NCI-H2081 treated with DMSO at 0.1 percent for 48 hours (cell line): ENCODE results near the gene RTL10.
A peak's percentile ranks its signal among the peaks of the same experiment; 100 is the strongest.
"Not testable (repeated sequence)": the region's sequence is repeated elsewhere in the genome, so short reads cannot be mapped to it uniquely, and the experiment has no call there.

Experiments
- DNase-seq: peaks from one replicate; lab custom pipeline; 2025; lab: John Stamatoyannopoulos, UW

The RTL10 gene

DNA sequence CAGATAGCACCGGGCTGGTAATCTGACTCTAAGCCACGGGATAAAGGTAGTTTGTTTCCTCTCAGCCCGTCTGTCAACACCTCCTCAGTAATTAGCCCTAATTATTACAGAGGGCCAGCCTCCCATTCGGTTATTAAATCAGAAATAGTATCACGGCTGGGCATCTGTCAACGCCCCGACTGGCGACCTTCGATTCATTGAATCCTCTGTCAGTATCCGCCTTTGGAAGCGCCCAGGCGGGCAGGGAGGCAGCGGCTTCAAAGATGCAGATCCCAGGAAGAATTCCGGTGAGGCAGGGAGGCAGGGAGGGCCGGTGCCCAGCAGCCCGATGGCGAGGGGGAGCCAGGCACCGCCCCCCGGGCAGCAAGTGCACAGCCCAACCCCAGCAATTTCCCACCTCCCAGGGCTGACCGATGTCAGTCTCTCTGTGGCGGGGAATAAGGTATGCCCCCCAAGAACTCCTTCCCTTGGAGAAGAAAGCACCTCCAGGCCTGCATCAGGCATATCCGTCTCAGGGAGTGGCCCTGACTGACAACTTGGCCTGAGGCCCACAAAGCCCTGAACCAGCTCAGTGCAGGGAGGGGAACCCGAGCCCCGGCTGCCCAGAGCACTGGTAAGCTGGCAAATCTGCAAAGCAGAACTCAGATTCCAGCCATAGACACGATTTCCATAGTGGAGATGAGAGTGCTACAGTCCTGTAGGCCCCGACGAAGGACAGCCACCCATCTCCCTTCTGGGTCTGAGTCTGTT lies 11.4 kb downstream of the RTL10 start:
- peak; percentile 19 for DNase-seq

DNA sequence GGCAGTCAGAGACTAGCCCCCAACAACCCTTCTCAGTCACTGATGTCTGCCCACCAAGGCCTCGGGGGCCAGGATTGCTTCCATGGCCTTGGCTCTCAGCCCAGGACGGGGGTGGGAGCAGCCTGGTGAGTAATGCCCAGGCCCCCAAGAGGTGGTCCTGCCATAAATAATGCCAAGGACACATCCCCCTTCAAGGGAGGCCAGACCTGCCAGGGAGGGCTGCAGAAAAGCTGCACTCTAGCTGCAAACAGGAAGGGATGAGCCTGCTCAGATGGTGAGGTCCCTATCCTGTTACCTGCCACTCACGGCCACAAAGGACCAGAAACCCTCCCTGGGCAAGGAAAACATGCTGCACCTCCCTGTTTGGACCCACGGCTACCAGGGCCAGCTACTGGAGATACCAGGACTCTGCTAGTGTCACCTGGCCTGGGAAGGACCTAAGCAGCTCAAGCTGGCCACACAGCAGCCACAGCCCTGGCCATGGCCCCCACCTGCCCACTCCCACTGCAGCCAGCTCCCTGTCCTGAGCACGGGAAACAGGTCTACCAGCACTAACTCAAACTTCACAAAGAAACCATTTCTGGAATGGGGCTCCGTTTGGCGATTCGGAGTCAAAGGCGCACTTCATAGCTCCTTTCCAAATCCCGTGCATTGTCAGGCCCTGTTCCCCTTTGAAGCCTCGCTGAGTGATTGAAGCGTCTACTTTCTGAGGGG lies 12.1 kb downstream of the RTL10 start:
- DNase-seq = no peak

DNA sequence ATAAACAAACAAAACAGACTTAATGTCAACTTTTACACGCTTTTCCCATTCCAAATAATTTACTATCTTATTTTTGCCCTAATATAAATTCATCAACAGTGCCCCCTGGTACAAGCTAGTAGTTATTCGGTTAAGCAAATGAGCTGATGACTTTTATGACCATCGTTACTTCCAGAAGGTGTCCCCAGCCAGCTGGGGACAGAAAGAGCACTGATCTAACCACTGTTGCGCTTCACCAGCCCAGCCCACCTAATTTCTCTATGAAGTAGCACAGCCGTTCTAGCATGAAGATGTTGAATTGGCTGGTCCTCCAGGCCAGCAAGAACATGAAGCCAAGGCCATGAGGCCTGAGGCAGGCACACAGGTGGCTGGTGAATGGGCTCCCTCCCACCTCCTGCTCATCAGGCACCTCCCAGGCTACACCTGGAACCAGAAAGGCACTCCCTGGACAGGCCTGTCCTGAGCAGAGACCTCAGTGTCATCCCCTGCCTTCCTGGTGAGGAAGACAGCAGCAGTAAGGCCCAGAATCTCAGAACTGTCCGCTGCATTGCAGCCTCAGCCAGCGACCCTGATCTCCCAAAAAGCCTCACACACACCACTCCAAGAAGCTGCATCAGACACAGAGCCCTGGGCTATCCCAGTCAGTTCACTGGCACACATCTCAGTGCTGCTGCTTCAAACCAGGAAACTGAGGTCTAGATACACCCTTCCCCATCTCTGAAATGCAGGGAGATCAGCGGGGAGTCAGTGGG lies 12.9 kb downstream of the RTL10 start:
- DNase-seq = no peak

DNA sequence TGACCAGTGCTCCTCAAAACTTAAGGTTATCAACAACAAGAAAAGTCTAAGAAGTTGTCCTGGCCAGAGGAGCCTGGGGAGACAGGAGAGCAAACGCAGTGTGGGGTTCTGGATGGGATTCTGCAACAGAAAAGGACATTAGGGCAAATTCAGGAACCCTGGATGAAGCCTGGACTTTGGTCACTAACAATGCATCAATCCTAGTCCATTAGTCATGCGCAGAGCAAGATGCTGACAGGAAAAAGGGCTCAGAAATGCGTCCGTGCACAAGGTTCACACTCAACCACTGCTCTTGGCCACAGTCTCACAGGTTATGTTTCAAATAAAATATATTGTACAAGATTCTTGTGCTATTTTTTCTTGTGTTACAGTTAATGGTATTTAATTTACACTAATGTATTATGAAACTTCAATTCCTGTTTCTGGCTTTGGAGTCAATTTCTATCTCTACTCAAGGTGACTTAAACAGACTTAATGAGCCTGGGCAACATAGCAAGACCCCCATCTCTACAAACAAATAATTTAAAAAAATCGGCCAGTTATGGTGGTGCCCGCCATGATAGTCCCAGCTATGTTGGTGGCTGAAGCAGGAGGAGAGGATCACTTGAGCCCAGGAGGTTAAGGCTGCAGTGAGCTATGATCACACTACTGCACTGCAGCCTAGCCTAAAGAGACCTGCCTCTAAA lies 13.6 kb downstream of the RTL10 start:
- no peak for DNase-seq

GRCh38 chr22:19840059-19840458 lies 14.6 kb downstream of the RTL10 start:
- DNase-seq = no peak

DNA sequence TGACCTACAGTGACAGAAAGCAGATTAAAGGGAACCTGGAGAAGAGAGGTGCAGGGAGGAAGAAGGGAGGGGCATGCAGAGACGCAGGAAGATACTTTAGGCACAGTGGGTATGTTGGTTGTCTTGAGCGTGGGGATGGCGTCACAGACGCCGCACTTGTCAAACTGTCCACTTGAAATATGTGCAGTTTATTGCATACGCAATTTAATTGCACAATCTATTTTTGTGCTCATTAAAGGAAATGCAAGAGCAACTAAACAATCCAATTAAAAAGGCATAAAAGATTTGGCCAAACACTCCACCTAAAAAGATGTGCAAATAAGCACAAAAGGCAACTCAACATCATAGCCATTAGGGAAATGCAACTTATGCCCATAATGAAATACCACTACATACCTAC lies 16.8 kb downstream of the RTL10 start:
- DNase-seq = no peak

GRCh38 chr22:19836512-19836911 lies 18.2 kb downstream of the RTL10 start:
- DNase-seq = no peak

DNA sequence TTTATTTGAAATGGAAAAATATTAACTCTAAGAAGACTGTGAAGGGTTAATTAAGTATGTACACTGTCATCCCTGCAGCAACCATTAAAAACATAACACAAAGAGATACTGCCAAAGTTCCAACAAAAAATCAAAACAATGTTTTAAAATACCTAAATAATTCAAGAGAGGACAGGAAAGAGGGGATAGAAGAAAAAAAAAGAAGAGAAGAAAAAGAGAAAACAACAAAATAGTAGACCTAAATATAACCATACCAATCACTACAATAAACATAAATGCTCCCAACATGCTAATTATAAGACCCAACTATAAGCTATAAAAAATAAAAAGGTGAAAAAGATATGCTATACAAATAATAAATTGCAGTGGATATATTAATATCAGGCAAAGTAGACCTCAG lies 20.1 kb downstream of the RTL10 start:
- DNase-seq = no peak

DNA sequence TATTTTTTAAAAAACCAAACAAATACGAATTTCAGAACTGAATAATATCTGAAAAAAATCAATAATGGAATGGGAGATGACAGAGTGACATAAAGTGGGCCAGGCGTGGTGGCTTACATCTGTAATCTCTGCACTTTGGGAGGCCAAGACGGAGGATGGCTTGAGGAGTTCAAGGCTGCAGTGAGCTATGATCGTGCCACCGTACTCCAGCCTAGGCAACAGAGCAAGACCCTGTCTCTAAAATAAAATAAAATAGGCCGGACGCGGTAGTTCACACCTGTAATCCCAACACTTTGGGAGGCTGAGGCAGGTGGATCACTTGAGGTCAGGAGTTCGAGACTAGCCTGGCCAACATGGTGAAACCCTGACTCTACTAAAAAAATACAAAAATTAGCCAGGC lies 21.3 kb downstream of the RTL10 start:
- DNase-seq = not testable (repeated sequence)

- DNase-seq = no peak
Observed at GRCh38 chr22:19832476-19833108, 22.1 kb downstream of the RTL10 start.

- not testable (repeated sequence) for DNase-seq
Observed at GRCh38 chr22:19831979-19832378, 22.7 kb downstream of the RTL10 start.

DNA sequence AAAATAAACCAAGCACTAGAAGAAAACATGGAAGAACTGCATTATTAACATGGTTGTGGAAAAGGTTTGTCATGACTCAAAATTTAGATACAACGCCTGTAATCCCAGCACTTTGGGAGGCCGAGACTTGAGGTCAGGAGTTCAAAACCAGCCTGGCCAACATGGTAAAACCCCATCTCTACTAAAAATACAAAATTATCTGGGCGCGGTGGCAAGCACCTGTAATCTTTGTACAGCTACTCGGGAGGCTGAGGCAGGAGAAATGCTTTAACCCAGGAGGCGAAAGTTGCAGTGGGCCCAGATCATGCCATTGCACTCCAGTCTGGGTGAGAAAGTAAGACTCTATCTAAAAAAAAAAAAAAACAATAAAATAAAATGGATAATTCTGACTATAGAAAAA lies 23.7 kb downstream of the RTL10 start:
- DNase-seq = no peak

- no peak for DNase-seq
Observed at GRCh38 chr22:19828035-19828401, 26.7 kb downstream of the RTL10 start.

GRCh38 chr22:19827341-19828034 lies 27.2 kb downstream of the RTL10 start:
- no peak for DNase-seq

GRCh38 chr22:19826619-19826950 lies 28.1 kb downstream of the RTL10 start:
- DNase-seq = no peak

DNA sequence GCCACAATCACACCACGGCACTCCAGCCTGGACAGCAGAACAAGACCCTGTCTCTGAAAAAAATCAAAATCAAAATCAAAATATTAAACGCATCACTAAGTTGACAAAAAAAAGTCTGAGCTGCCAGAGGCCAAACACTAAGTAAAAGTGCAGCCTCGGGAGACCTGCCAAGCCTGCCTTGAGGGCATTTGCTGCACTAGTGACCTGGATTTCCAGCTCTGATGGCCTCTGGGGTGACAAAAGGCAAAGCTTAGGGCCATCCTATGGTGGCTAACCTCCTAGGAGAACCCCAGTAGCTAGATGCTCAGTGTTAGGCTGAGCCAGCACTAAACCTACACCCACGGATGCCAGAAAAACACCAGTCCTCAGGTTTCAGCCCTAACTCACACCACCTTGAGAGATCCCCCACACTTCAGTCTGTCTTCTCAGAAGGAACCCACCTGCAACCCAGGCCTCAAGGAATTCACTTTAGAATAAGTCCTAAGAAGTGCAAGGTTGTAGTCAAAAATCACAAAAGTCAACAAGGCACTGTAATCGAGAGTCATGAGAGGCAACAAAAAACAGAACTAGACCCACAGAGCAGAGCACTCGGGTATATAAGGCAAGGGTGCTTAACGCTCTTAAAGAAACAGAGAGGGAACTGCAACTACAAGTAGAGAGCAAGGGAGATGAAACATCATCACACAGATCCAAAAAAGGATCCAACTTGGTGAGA lies 28.6 kb downstream of the RTL10 start:
- no peak for DNase-seq

GRCh38 chr22:19824926-19825339 lies 29.7 kb downstream of the RTL10 start:
- DNase-seq = no peak

- no peak for DNase-seq
Observed at GRCh38 chr22:19824212-19824925, 30.3 kb downstream of the RTL10 start.

GRCh38 chr22:19823902-19824211 lies 30.8 kb downstream of the RTL10 start:
- no peak for DNase-seq

DNA sequence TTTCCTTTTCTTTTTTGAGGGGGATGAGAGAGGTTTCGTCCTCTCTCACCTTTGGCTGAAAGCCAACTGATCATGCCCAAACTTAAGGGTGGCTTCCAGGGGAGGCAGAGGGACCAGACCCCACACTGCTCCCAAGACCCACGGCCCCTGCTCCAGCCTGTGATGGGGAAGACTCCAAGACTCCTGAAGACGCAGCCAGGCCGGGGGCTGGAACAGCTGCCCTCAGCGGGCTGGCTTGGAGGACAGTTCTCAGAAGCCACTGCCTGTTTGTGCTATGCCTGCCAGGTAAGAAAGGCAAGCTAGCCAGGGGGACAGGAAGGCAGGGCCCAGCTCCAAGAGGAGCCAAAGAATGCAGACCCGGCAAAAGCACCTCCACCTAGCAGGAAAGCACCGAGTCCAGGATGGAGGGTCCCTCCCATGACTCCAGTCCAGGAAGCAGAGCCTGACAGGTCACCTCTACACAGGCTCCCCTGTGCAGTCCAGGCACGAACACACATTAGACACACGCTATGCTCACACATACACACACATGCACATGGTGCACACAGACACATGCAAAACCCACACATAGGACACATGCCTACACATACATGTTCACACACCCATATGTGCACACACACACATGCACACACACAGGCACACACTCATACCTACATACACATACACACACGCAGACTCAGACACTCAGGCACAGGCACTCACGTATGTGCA lies 31.3 kb downstream of the RTL10 start:
- DNase-seq = no peak
